ENCODE data around the gene EEIG1.

The EEIG1 gene

GRCh38 chr9:128015696-128016095, 34.9 kb upstream of the EEIG1 start:
- H3K36me3 ChIP-seq (ENCODE audit: control insufficient read depth, insufficient read depth, low read length) = no peaks in the 10 kb centered on the region
- H3K4me3 ChIP-seq (ENCODE audit: insufficient read depth, low read depth, low read length) = no peak overlapping the region
- H3K27ac ChIP-seq (ENCODE audit: insufficient read depth, low read depth, low read length, poor library complexity, severe bottlenecking) = no peak overlapping the region
- H3K4me1 ChIP-seq (ENCODE audit: control insufficient read depth, insufficient read depth, low read length) = peaks cover 4% of the 10 kb centered on the region
- WGBS, 2 experiments = 92% methylated on average over 5 of the region's 5 CpGs
- H3K27me3 ChIP-seq (ENCODE audit: control insufficient read depth, insufficient read depth, low read length, poor library complexity, severe bottlenecking) = no peaks in the 10 kb centered on the region
- no peaks in the 10 kb centered on the region for H3K9me3 ChIP-seq (ENCODE audit: control insufficient read depth, low read length)

- H3K4me3 ChIP-seq (ENCODE audit: insufficient read depth, low read depth, low read length) = no peak overlapping the region
- H3K27me3 ChIP-seq (ENCODE audit: control insufficient read depth, insufficient read depth, low read length, poor library complexity, severe bottlenecking) = no peaks in the 10 kb centered on the region
- H3K9me3 ChIP-seq (ENCODE audit: control insufficient read depth, low read length) = no peaks in the 10 kb centered on the region
- H3K4me1 ChIP-seq (ENCODE audit: control insufficient read depth, insufficient read depth, low read length) = peaks cover 4% of the 10 kb centered on the region
- no peaks in the 10 kb centered on the region for H3K36me3 ChIP-seq (ENCODE audit: control insufficient read depth, insufficient read depth, low read length)
- WGBS, 2 experiments = 74% methylated on average over 12 of the region's 12 CpGs
- H3K27ac ChIP-seq (ENCODE audit: insufficient read depth, low read depth, low read length, poor library complexity, severe bottlenecking) = no peak overlapping the region
Measured at GRCh38 chr9:128011071-128011817, 30.5 kb upstream of the EEIG1 start.

- WGBS, 2 experiments = 91 to 92% methylated on average over 9 of the region's 9 CpGs
- peaks cover 4% of the 10 kb centered on the region for H3K4me1 ChIP-seq (ENCODE audit: control insufficient read depth, insufficient read depth, low read length)
- no peaks in the 10 kb centered on the region for H3K9me3 ChIP-seq (ENCODE audit: control insufficient read depth, low read length)
Measured at GRCh38 chr9:128009639-128010038, 28.9 kb upstream of the EEIG1 start.

GRCh38 chr9:128008171-128008570, 27.4 kb upstream of the EEIG1 start:
- WGBS, 2 experiments = 95% methylated on average over 5 of the region's 5 CpGs
- peaks cover 4% of the 10 kb centered on the region for H3K4me1 ChIP-seq (ENCODE audit: control insufficient read depth, insufficient read depth, low read length)
- H3K9me3 ChIP-seq (ENCODE audit: control insufficient read depth, low read length) = no peaks in the 10 kb centered on the region

More at GRCh38 chr9:128009639-128010038, 28.9 kb upstream of the EEIG1 start:
- Histone ChIP-seq H3K27ac (ENCODE audit: insufficient read depth, low read depth, low read length, poor library complexity, severe bottlenecking) (no peak overlapping the region), H3K36me3 (ENCODE audit: control insufficient read depth, insufficient read depth, low read length) (no peaks in the 10 kb centered on the region), H3K27me3 (ENCODE audit: control insufficient read depth, insufficient read depth, low read length, poor library complexity, severe bottlenecking) (no peaks in the 10 kb centered on the region), H3K4me3 (ENCODE audit: insufficient read depth, low read depth, low read length) (no peak overlapping the region)

GRCh38 chr9:128007566-128008138, 26.9 kb upstream of the EEIG1 start:
- no peaks in the 10 kb centered on the region for H3K9me3 ChIP-seq (ENCODE audit: control insufficient read depth, low read length)
- no peak overlapping the region for H3K4me3 ChIP-seq (ENCODE audit: insufficient read depth, low read depth, low read length)
- peaks cover 4% of the 10 kb centered on the region for H3K4me1 ChIP-seq (ENCODE audit: control insufficient read depth, insufficient read depth, low read length)
- no peak overlapping the region for H3K27ac ChIP-seq (ENCODE audit: insufficient read depth, low read depth, low read length, poor library complexity, severe bottlenecking)
- 79 to 81% methylated on average over 9 to 10 of the region's 10 CpGs for WGBS, 2 experiments
- H3K36me3 ChIP-seq (ENCODE audit: control insufficient read depth, insufficient read depth, low read length) = no peaks in the 10 kb centered on the region
- H3K27me3 ChIP-seq (ENCODE audit: control insufficient read depth, insufficient read depth, low read length, poor library complexity, severe bottlenecking) = no peaks in the 10 kb centered on the region

More at GRCh38 chr9:128008171-128008570, 27.4 kb upstream of the EEIG1 start:
- H3K36me3 ChIP-seq (ENCODE audit: control insufficient read depth, insufficient read depth, low read length) = no peaks in the 10 kb centered on the region
- no peaks in the 10 kb centered on the region for H3K27me3 ChIP-seq (ENCODE audit: control insufficient read depth, insufficient read depth, low read length, poor library complexity, severe bottlenecking)
- H3K27ac ChIP-seq (ENCODE audit: insufficient read depth, low read depth, low read length, poor library complexity, severe bottlenecking) = no peak overlapping the region
- H3K4me3 ChIP-seq (ENCODE audit: insufficient read depth, low read depth, low read length) = no peak overlapping the region

GRCh38 chr9:128006332-128006996, 25.7 kb upstream of the EEIG1 start:
- H3K4me3 ChIP-seq (ENCODE audit: insufficient read depth, low read depth, low read length) = no peak overlapping the region
- 94% methylated on average over 11 of the region's 11 CpGs for WGBS, 2 experiments
- no peaks in the 10 kb centered on the region for H3K27me3 ChIP-seq (ENCODE audit: control insufficient read depth, insufficient read depth, low read length, poor library complexity, severe bottlenecking)
- H3K36me3 ChIP-seq (ENCODE audit: control insufficient read depth, insufficient read depth, low read length) = no peaks in the 10 kb centered on the region
- H3K4me1 ChIP-seq (ENCODE audit: control insufficient read depth, insufficient read depth, low read length) = peaks cover 6% of the 10 kb centered on the region
- H3K27ac ChIP-seq (ENCODE audit: insufficient read depth, low read depth, low read length, poor library complexity, severe bottlenecking) = no peak overlapping the region
- H3K9me3 ChIP-seq (ENCODE audit: control insufficient read depth, low read length) = no peaks in the 10 kb centered on the region

GRCh38 chr9:128005923-128006322, 25.1 kb upstream of the EEIG1 start:
- Histone ChIP-seq H3K36me3 (ENCODE audit: control insufficient read depth, insufficient read depth, low read length) (no peaks in the 10 kb centered on the region), H3K27me3 (ENCODE audit: control insufficient read depth, insufficient read depth, low read length, poor library complexity, severe bottlenecking) (no peaks in the 10 kb centered on the region), H3K27ac (ENCODE audit: insufficient read depth, low read depth, low read length, poor library complexity, severe bottlenecking) (no peak overlapping the region), H3K4me3 (ENCODE audit: insufficient read depth, low read depth, low read length) (no peak overlapping the region), H3K4me1 (ENCODE audit: control insufficient read depth, insufficient read depth, low read length) (peaks cover 5% of the 10 kb centered on the region), H3K9me3 (ENCODE audit: control insufficient read depth, low read length) (no peaks in the 10 kb centered on the region)
- WGBS, 2 experiments = 83 to 86% methylated on average over 10 to 11 of the region's 12 CpGs

GRCh38 chr9:128003966-128004604, 23.3 kb upstream of the EEIG1 start:
- no peaks in the 10 kb centered on the region for H3K9me3 ChIP-seq (ENCODE audit: control insufficient read depth, low read length)
- H3K27me3 ChIP-seq (ENCODE audit: control insufficient read depth, insufficient read depth, low read length, poor library complexity, severe bottlenecking) = no peaks in the 10 kb centered on the region
- peaks cover 5% of the 10 kb centered on the region for H3K4me1 ChIP-seq (ENCODE audit: control insufficient read depth, insufficient read depth, low read length)
- H3K36me3 ChIP-seq (ENCODE audit: control insufficient read depth, insufficient read depth, low read length) = no peaks in the 10 kb centered on the region
- no peak overlapping the region for H3K4me3 ChIP-seq (ENCODE audit: insufficient read depth, low read depth, low read length)
- no peak overlapping the region for H3K27ac ChIP-seq (ENCODE audit: insufficient read depth, low read depth, low read length, poor library complexity, severe bottlenecking)
- 92 to 93% methylated on average over 11 of the region's 11 CpGs for WGBS, 2 experiments

GRCh38 chr9:128002959-128003358, 22.2 kb upstream of the EEIG1 start:
- 93 to 94% methylated on average over 5 of the region's 5 CpGs for WGBS, 2 experiments
- Histone ChIP-seq H3K27me3 (ENCODE audit: control insufficient read depth, insufficient read depth, low read length, poor library complexity, severe bottlenecking) (no peaks in the 10 kb centered on the region), H3K27ac (ENCODE audit: insufficient read depth, low read depth, low read length, poor library complexity, severe bottlenecking) (no peak overlapping the region), H3K36me3 (ENCODE audit: control insufficient read depth, insufficient read depth, low read length) (no peaks in the 10 kb centered on the region), H3K9me3 (ENCODE audit: control insufficient read depth, low read length) (no peaks in the 10 kb centered on the region), H3K4me1 (ENCODE audit: control insufficient read depth, insufficient read depth, low read length) (peaks cover 5% of the 10 kb centered on the region), H3K4me3 (ENCODE audit: insufficient read depth, low read depth, low read length) (no peak overlapping the region)

- Histone ChIP-seq H3K27me3 (ENCODE audit: control insufficient read depth, insufficient read depth, low read length, poor library complexity, severe bottlenecking) (no peaks in the 10 kb centered on the region), H3K4me1 (ENCODE audit: control insufficient read depth, insufficient read depth, low read length) (peaks cover 5% of the 10 kb centered on the region), H3K36me3 (ENCODE audit: control insufficient read depth, insufficient read depth, low read length) (no peaks in the 10 kb centered on the region), H3K27ac (ENCODE audit: insufficient read depth, low read depth, low read length, poor library complexity, severe bottlenecking) (no peak overlapping the region), H3K9me3 (ENCODE audit: control insufficient read depth, low read length) (no peaks in the 10 kb centered on the region), H3K4me3 (ENCODE audit: insufficient read depth, low read depth, low read length) (no peak overlapping the region)
- 66 to 67% methylated on average over 18 of the region's 18 CpGs for WGBS, 2 experiments
Measured at GRCh38 chr9:128001779-128002298, 21.1 kb upstream of the EEIG1 start.
